ENCODE results near the gene SLC38A5. TPM values are rescaled to one million over a fixed set of nuclear protein-coding genes. Genes with fewer than 3 reads are reported as not detected.
"Not testable (repeated sequence)": the region's sequence is repeated elsewhere in the genome, so short reads cannot be mapped to it uniquely, and the experiment has no call there.

Gene SLC38A5
- total RNA-seq, 1 donor from 2014 or later = 9.0 TPM

GRCh38 chrX:48456628-48457331 lies 13.3 kb downstream of the SLC38A5 start:
- H3K36me3 Mint-ChIP-seq = peaks cover 3% of the 10 kb centered on the region
- no peak overlapping the region for H3K4me3 Mint-ChIP-seq
- DNase-seq (ENCODE audit: low spot score in 2 of 2, unreplicated experiment in 2 of 2) = peak in 1 of 2 experiments; percentile 10
- peaks cover 20% of the 10 kb centered on the region for H3K9me3 Mint-ChIP-seq
- no peak overlapping the region for H3K27ac Mint-ChIP-seq
- no peak for TF ChIP-seq CTCF (IDR thresholded peaks at IDR 0.05; ENCODE audit: unreplicated experiment)
- no peaks in the 10 kb centered on the region for H3K27me3 Mint-ChIP-seq (ENCODE audit: low read depth)
- H3K4me1 Mint-ChIP-seq = no peaks in the 10 kb centered on the region

- no peak overlapping the region for H3K27ac Mint-ChIP-seq
Observed at GRCh38 chrX:48451708-48452107, 18.4 kb downstream of the SLC38A5 start.

GRCh38 chrX:48450076-48450475 lies 20.0 kb downstream of the SLC38A5 start:
- no peak overlapping the region for H3K4me3 Mint-ChIP-seq
- H3K9me3 Mint-ChIP-seq = peaks cover 15% of the 10 kb centered on the region
- no peak for DNase-seq (ENCODE audit: low spot score in 2 of 2, unreplicated experiment in 2 of 2)
- no peak overlapping the region for H3K27ac Mint-ChIP-seq
- no peak for TF ChIP-seq CTCF (IDR thresholded peaks at IDR 0.05; ENCODE audit: unreplicated experiment)
- H3K4me1 Mint-ChIP-seq = no peaks in the 10 kb centered on the region
- no peaks in the 10 kb centered on the region for H3K27me3 Mint-ChIP-seq (ENCODE audit: low read depth)
- H3K36me3 Mint-ChIP-seq = no peaks in the 10 kb centered on the region

More at GRCh38 chrX:48451708-48452107, 18.4 kb downstream of the SLC38A5 start:
- Mint-ChIP-seq H3K4me1 (no peaks in the 10 kb centered on the region), H3K4me3 (no peak overlapping the region), H3K27me3 (ENCODE audit: low read depth) (no peaks in the 10 kb centered on the region), H3K9me3 (peaks cover 16% of the 10 kb centered on the region), H3K36me3 (no peaks in the 10 kb centered on the region)
- no peak for TF ChIP-seq CTCF (IDR thresholded peaks at IDR 0.05; ENCODE audit: unreplicated experiment)
- no peak for DNase-seq (ENCODE audit: low spot score in 2 of 2, unreplicated experiment in 2 of 2)

GRCh38 chrX:48447201-48447600 lies 22.9 kb downstream of the SLC38A5 start:
- not testable (repeated sequence) for H3K27me3 Mint-ChIP-seq (ENCODE audit: low read depth); H3K4me1 Mint-ChIP-seq; H3K9me3 Mint-ChIP-seq

GRCh38 chrX:48433713-48434112 lies 36.3 kb downstream of the SLC38A5 start:
- H3K27ac Mint-ChIP-seq; DNase-seq (ENCODE audit: low spot score in 2 of 2, unreplicated experiment in 2 of 2); H3K27me3 Mint-ChIP-seq (ENCODE audit: low read depth); H3K36me3 Mint-ChIP-seq; H3K4me1 Mint-ChIP-seq; H3K4me3 Mint-ChIP-seq: not testable (repeated sequence)
- peaks cover 19% of the 10 kb centered on the region for H3K9me3 Mint-ChIP-seq

More at GRCh38 chrX:48447201-48447600, 22.9 kb downstream of the SLC38A5 start:
- DNase-seq (ENCODE audit: low spot score in 2 of 2, unreplicated experiment in 2 of 2); H3K27ac Mint-ChIP-seq; H3K36me3 Mint-ChIP-seq; H3K4me3 Mint-ChIP-seq: not testable (repeated sequence)

- H3K4me3 Mint-ChIP-seq; H3K36me3 Mint-ChIP-seq; DNase-seq (ENCODE audit: low spot score in 2 of 2, unreplicated experiment in 2 of 2); H3K27me3 Mint-ChIP-seq (ENCODE audit: low read depth); H3K4me1 Mint-ChIP-seq; H3K27ac Mint-ChIP-seq: not testable (repeated sequence)
- peaks cover 18% of the 10 kb centered on the region for H3K9me3 Mint-ChIP-seq
Observed at GRCh38 chrX:48430166-48430565, 39.9 kb downstream of the SLC38A5 start.

GRCh38 chrX:48429606-48430005 lies 40.5 kb downstream of the SLC38A5 start:
- H3K9me3 Mint-ChIP-seq = peaks cover 14% of the 10 kb centered on the region
- not testable (repeated sequence) for H3K27ac Mint-ChIP-seq; DNase-seq (ENCODE audit: low spot score in 2 of 2, unreplicated experiment in 2 of 2); H3K4me3 Mint-ChIP-seq; H3K4me1 Mint-ChIP-seq; H3K27me3 Mint-ChIP-seq (ENCODE audit: low read depth); H3K36me3 Mint-ChIP-seq

- H3K27ac Mint-ChIP-seq; H3K9me3 Mint-ChIP-seq; H3K4me3 Mint-ChIP-seq; H3K27me3 Mint-ChIP-seq (ENCODE audit: low read depth); DNase-seq (ENCODE audit: low spot score in 2 of 2, unreplicated experiment in 2 of 2); H3K36me3 Mint-ChIP-seq; H3K4me1 Mint-ChIP-seq: not testable (repeated sequence)
Observed at GRCh38 chrX:48427027-48427716, 42.9 kb downstream of the SLC38A5 start.

- not testable (repeated sequence) for DNase-seq (ENCODE audit: low spot score in 2 of 2, unreplicated experiment in 2 of 2); H3K27me3 Mint-ChIP-seq (ENCODE audit: low read depth); H3K4me3 Mint-ChIP-seq; H3K36me3 Mint-ChIP-seq; H3K4me1 Mint-ChIP-seq; H3K9me3 Mint-ChIP-seq; H3K27ac Mint-ChIP-seq
Observed at GRCh38 chrX:48411860-48412259, 58.2 kb downstream of the SLC38A5 start, which contains the start of gene SSX4B. Gene SSX4B, minus strand, starts transcription at chrX:48411960. Its CDS starts 588 bp downstream, at chrX:48411372.
